ENCODE data around the gene BCO2.

- no peak for TF ChIP-seq EP300 (IDR thresholded peaks at IDR 0.05)
- no peak for TF ChIP-seq CTCF (IDR thresholded peaks at IDR 0.05)
- no peak for TF ChIP-seq POLR2AphosphoS5 (IDR thresholded peaks at IDR 0.05)
- no peak for TF ChIP-seq POLR2A (IDR thresholded peaks at IDR 0.05)
Observed at GRCh38 chr11:112212710-112213109, 37.4 kb downstream of the BCO2 start.
